Adipocyte (in vitro differentiated cells): ENCODE measurements around the gene FUOM.

Experiments used
- DNase-seq: peaks from one replicate; pipeline ENCODE4 v3.0.0-alpha.2; 2015; ENCODE audit warnings: low read depth
- H3K27me3 ChIP-seq: replicated peaks from 2 replicates; pipeline ENCODE4 v1.7.0; 2013; ENCODE audit warnings: mild to moderate bottlenecking, low read length, moderate library complexity; ENCODE audit not compliant: control insufficient read depth, insufficient read depth
- H3K36me3 ChIP-seq: 2 replicates; pipeline ENCODE4 v1.7.0; 2013; ENCODE audit warnings: low read length, mild to moderate bottlenecking, moderate library complexity; ENCODE audit not compliant: control insufficient read depth, insufficient read depth, severe bottlenecking
- H3K4me1 ChIP-seq: 2 replicates; pipeline ENCODE4 v1.7.0; 2013; ENCODE audit warnings: mild to moderate bottlenecking, low read length, moderate library complexity; ENCODE audit not compliant: control insufficient read depth, insufficient read depth
- H3K4me3 ChIP-seq: 2 replicates; pipeline ENCODE4 v1.7.0; 2013; ENCODE audit warnings: mild to moderate bottlenecking, low read length, moderate library complexity
- H3K9ac ChIP-seq: 2 replicates; pipeline ENCODE4 v1.7.0; 2013; ENCODE audit warnings: mild to moderate bottlenecking, low read length, moderate library complexity
- H3K9me3 ChIP-seq: 2 replicates; pipeline ENCODE4 v1.7.0; 2013; ENCODE audit warnings: mild to moderate bottlenecking, low read length, moderate library complexity; ENCODE audit not compliant: control insufficient read depth

FUOM gene

DNA sequence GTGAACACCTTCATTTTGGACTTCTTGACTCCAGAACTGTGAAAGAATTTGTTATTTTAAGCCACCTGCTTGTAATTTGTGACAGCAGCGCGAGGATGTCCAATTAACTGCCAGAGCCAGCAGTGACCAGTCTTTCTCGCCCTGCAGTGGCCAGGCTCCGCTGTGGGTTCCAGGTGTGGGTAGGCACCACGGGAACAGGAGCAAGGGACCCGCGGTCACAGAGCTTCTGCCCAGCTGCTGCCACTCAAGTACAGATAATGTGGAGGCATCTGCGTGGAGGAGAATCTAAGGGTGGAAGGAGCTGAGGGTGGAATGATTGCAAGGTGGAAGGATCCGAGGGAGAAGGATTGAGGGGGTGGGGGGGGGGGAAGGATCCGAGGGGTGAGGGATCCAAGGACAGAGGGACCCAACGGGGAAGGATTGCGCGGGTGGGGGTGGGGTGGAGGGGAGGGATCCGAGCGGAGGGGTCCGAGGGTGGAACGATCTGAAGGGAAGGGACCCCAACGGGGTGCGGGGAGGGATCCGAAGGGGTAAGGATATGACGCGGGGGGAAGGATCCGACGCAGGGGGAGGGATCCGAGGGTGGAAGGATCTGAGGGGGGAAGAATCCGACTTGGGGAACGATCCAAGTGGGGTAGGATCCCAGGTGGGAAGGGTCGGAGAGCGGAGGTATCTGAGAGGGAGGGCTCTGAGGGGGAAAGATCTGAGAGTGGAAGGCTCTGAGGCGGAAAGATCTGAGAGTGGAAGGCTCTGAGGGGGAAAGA, 24.7 kb downstream of the FUOM start:
- H3K9ac ChIP-seq, result no peak overlapping the region
- peaks cover 8% of the 10 kb centered on the region for H3K9me3 ChIP-seq
- DNase-seq, result no peak
- no peaks in the 10 kb centered on the region for H3K36me3 ChIP-seq
- H3K4me1 ChIP-seq, result no peaks in the 10 kb centered on the region
- no peak overlapping the region for H3K4me3 ChIP-seq
- peaks cover 51% of the 10 kb centered on the region for H3K27me3 ChIP-seq

DNA sequence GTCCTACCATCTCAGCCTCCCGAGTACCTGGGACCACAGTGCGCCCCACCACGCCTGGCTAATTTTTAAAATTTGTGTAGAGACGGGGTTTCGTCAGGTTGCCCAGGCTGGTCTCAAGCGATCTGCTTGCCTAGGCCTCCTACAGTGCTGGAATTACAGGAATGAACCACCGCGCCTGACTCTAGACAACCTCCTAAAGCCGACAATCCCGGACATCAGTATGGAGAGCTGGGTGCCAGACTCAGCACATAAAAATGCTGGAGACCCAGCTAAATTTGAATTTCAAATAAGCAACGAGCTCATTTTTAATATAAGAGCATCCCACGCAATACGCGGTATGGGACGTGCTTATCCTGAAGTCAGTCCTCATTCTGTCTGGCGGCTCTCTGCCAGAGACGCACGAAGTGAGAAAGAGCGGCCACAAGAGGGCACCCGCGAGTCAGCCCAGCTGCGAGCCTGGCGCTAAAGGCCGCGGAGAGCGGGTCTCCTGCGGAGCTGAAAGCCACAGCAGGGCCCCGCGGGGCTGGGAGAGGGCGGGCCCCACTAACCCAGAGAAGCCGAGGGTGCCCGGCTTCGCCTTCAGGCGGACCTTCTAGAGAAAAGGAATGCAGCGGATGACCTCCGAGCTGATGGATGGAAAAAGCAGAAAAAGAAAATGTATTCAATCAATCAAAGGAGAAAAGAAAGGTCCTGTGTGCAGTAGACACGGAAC, 28.2 kb downstream of the FUOM start:
- Histone ChIP-seq H3K9ac (peak overlapping the region; percentile 54), H3K36me3 (no peaks in the 10 kb centered on the region), H3K4me1 (no peaks in the 10 kb centered on the region), H3K4me3 (peak overlapping the region; percentile 65), H3K27me3 (peaks cover 61% of the 10 kb centered on the region), H3K9me3 (peaks cover 8% of the 10 kb centered on the region)
- DNase-seq, result peak; percentile 96

DNA sequence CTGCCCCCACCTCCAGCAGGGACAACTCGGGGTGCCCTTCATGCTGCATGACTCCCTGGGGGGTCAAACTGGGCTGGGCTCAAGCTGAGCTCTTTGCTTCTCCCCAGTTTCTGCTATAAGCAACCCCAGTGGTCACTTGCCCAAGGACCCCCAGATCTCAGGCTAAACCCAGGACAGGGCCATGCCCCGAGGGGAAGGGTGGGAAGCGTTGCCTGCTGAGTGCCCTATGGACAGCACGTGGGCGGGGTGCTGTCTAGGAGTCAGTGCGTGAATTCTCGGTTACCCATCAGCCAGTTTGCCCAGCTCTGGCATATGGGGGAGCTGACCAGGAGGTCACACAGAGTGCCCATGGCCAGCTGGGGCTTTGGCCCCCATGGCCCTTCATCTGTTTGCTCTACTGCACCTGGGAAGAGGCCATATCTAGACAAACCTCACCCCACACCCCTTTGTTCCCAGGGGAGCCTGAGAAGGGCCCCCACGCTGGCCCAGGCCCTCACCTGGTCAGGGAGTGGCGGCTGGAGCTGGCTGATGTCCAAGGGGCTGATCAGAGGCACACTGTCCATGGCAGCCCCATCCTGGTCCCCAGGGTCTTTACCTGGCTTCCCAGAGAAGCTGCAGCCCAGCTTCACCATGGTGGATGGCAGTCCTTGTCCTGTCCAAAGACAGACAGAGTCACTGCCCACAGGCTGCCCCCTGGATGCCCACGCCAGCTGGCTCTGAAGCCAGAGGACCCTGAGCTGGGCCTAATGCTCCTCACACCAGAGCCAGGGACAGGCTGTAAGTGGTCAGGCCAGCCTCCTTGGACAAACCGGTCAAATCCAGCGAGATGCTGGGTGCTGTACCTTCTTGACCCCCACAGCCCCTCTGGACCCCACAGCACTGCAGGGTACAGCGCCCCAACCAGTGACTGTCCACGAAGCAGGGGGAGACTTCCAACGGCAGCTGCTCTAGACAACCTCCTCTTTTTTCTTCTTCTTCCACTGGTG, 29.2 kb downstream of the FUOM start:
- Histone ChIP-seq H3K36me3 (no peaks in the 10 kb centered on the region), H3K9ac (no peak overlapping the region), H3K4me3 (no peak overlapping the region), H3K9me3 (peaks cover 8% of the 10 kb centered on the region), H3K4me1 (no peaks in the 10 kb centered on the region), H3K27me3 (peaks cover 57% of the 10 kb centered on the region)
- DNase-seq, result no peak

DNA sequence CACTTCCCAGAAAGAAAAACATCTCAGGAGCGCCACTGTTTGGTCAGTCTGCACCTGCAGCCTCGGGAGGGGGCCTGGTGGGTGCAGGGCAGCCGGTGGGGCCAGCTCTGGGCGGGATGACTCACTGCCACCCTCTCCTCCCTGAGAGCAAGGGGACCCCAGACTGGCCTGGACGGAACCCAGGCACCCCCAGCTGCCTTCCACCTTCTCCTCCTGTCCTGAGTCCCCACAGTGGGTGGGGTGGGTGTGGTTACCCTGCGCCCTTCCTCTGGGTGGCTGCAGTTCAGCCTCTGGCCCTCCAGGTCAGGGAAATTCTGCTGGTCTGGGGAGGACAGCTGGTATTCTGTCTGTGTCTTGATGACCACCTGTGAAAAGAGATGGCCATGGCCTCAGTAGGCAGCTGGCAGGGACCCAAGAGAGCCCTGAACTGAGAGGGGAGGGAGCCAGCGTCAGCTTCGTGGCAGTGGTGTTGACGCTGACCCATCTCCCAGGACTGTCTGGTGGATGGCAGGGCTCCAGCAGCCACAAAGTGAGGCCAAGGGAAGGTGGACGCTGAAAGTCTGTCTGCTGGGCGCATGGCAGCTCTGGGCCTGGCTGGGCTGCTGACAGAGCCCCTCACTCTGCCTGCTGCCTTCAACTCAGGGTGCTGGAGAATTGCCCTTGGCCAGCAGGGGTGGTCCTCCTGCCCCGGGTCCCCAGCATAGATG, 30.0 kb downstream of the FUOM start:
- DNase-seq, result no peak
- no peaks in the 10 kb centered on the region for H3K4me1 ChIP-seq
- peaks cover 8% of the 10 kb centered on the region for H3K9me3 ChIP-seq
- peaks cover 55% of the 10 kb centered on the region for H3K27me3 ChIP-seq
- no peaks in the 10 kb centered on the region for H3K36me3 ChIP-seq
- no peak overlapping the region for H3K9ac ChIP-seq
- H3K4me3 ChIP-seq, result no peak overlapping the region

DNA sequence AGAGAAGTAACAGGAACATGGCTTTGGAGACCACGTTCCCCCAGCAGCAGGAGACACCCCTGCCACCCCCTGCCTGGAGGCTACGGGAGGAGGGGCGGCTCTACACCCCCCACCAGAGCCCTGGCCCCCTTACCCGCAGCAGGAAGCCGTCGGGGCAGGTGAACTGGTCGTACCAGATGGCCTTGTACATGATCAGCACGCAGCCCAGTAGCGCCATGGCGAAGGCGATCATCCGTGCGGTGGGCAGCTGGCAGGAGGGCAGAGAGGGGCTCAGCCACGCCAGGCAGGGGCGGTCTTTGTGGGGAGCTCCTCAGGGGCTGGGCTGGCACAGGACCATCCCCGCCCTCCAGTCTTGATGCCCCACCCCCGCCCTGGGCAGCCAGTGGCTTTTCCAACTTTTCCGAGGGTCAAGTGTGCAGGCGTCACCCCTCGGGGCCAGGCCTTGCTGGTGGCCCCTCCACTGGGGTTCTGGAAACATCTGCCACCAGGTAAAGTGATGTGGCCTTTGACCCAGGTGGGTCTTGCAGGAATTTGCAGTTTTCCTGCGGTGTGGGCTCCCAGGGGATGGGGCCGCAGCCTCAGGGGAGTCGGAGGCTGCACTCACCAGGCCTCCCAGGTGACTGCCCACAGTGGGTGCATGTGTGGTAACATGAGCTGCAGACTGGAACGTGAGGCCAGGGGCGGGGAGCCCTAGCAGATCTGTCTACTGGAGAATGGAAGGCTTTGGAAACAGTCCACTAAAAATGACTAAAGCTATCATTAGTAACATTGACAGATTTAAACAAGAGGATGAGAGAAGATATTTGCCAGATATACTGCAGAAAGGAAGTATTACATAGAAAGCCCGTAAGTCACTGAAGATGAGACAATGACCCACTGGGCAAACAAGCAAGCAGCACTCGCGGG, 30.8 kb downstream of the FUOM start:
- Histone ChIP-seq H3K4me1 (no peaks in the 10 kb centered on the region), H3K9me3 (peaks cover 1% of the 10 kb centered on the region), H3K9ac (no peak overlapping the region), H3K36me3 (no peaks in the 10 kb centered on the region), H3K27me3 (peaks cover 47% of the 10 kb centered on the region), H3K4me3 (no peak overlapping the region)
- DNase-seq, result no peak

DNA sequence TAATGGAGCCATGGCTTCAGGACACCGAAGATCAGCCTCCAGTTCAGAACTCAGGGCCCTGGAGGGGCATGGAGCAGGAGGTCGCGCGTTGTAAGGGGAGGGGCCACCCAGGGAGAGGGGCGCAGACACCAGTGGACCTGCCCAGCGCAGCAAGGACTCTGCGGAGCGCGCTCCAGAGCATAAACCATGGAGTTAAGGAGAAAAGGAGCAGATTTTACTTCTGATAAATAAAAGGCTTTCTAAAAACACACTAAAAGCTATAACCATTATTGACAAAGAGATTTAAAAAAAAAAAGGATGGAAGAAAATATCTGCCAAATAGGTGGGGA, 31.6 kb downstream of the FUOM start:
- Histone ChIP-seq H3K27me3 (peaks cover 39% of the 10 kb centered on the region), H3K9ac (no peak overlapping the region)

DNA sequence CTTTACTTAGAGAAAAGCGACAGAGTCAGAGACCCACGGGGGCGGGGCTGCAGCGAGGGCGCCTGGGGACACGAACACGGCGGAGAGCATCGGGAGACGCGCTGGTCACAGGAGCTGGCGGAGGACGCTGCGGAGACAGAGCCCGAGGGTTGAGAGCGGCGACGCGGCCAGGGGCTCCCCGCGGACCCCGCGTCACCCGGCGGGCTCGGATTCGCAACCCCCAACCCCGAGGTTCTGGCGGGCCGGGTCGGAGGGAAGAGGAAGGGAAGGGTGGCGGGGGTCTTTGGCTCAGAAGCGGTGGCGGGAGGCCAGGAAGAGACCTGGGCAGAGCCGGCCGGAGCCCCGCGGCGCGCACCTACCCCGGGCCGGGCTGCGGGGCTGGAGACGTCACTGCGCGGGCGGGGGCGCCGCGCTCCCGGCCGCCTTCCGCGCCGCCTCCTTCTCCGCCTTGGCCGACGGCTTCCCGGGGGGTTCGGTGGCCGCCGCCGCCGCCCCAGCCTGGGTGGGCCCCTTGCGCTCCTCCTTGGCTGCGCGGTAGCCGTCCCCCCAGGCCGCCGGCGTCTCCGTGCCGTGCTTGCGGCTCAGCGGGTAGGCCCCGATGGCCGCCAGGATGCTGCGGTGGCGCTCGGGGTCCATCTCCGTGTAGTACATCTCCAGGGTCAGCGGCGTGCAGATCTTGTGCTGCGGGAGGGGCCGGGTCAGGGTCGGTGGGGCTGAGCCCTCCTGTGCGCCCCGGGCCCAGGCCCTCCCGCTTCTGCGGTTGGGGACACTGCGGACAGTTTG, 32.2 kb downstream of the FUOM start:
- Histone ChIP-seq H3K36me3 (no peaks in the 10 kb centered on the region), H3K4me1 (no peaks in the 10 kb centered on the region), H3K27me3 (peaks cover 34% of the 10 kb centered on the region), H3K9me3 (peaks cover 6% of the 10 kb centered on the region), H3K4me3 (peak overlapping the region; percentile 47), H3K9ac (no peak overlapping the region)
- peak; percentile 51 for DNase-seq

More for the DNA sequence above, 31.6 kb downstream of the FUOM start:
- Histone ChIP-seq H3K4me1 (no peaks in the 10 kb centered on the region), H3K36me3 (no peaks in the 10 kb centered on the region), H3K4me3 (peak overlapping the region; percentile 47), H3K9me3 (peaks cover 2% of the 10 kb centered on the region)
- no peak for DNase-seq

DNA sequence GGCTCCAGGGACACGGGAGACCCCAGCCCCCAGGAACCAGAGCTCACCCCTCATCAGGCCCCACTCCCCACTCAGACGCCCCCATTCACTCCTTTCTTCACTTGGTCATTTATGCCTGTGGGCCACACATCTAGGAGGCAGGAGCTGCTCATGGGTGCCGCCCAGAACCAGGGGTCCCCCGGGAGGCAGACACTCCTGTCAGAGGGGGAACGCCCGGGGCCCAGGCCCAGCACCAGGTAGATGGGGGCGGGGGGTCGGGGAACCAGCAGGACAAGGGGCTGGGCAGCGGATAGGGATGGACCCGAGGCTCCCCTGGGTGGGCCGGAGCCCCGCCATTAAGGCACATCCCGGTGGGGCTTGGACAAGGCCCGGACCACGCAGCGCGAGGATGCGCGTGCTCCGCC, 33.0 kb downstream of the FUOM start:
- Histone ChIP-seq H3K4me3 (no peak overlapping the region), H3K4me1 (no peaks in the 10 kb centered on the region), H3K9ac (no peak overlapping the region), H3K36me3 (no peaks in the 10 kb centered on the region), H3K9me3 (peaks cover 6% of the 10 kb centered on the region), H3K27me3 (peaks cover 39% of the 10 kb centered on the region)
- no peak for DNase-seq

DNA sequence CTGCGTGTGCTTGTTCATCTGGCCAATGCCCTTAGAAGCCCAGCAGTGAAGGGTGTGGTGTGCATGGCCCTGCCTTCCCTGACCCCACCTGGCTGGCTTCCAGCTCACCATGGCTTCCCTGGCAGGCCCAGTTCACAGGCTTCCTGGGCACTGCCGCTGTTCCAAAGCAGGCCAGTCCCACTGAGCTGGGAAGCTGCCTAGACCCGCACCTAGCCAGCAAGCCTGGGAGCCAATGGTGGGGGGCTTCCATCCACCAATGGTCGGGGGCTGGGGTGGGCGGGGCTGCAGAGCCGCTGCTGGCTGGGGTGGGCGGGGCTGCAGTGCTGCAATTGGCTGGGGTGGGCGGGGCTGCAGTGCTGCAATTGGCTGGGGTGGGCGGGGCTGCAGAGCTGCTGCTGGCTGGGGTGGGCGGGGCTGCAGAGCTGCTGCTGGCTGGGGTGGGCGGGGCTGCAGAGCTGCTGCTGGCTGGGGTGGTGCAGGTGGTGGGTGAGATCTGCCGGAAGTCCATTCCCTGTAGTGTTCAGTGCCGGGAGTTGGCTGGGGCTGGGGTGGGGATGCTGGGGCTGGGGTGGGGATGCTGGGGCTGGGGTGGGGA, 33.5 kb downstream of the FUOM start:
- H3K9me3 ChIP-seq, result peaks cover 6% of the 10 kb centered on the region
- H3K4me1 ChIP-seq, result no peaks in the 10 kb centered on the region
- peaks cover 39% of the 10 kb centered on the region for H3K27me3 ChIP-seq
- DNase-seq, result peak; percentile 64
- H3K4me3 ChIP-seq, result no peak overlapping the region
- H3K36me3 ChIP-seq, result no peaks in the 10 kb centered on the region
- H3K9ac ChIP-seq, result no peak overlapping the region
